ENCODE results near the gene ARHGAP6.
A peak's percentile ranks its signal among the peaks of the same experiment; 100 is the strongest.
"Not testable (repeated sequence)": the region's sequence is repeated elsewhere in the genome, so short reads cannot be mapped to it uniquely, and the experiment has no call there.

Gene ARHGAP6

GRCh38 chrX:11135564-11136185 is 530.0 kb downstream of the ARHGAP6 start:
- no peak for DNase-seq

- no peak for DNase-seq
Measured at GRCh38 chrX:11131146-11131545, 534.6 kb downstream of the ARHGAP6 start.

- no peak for DNase-seq
Measured at GRCh38 chrX:11130136-11130535, 535.6 kb downstream of the ARHGAP6 start.

GRCh38 chrX:11129534-11130105 is 536.1 kb downstream of the ARHGAP6 start:
- no peak for DNase-seq

- DNase-seq: no peak
Measured at GRCh38 chrX:11125060-11125459, 540.7 kb downstream of the ARHGAP6 start.

- DNase-seq: no peak
Measured at GRCh38 chrX:11124112-11124511, 541.6 kb downstream of the ARHGAP6 start.

GRCh38 chrX:11123087-11123486 is 542.6 kb downstream of the ARHGAP6 start:
- DNase-seq: not testable (repeated sequence)

GRCh38 chrX:11119313-11119943 is 546.3 kb downstream of the ARHGAP6 start:
- no peak for DNase-seq

GRCh38 chrX:11117745-11118144 is 548.0 kb downstream of the ARHGAP6 start:
- DNase-seq: no peak

- no peak for DNase-seq
Measured at GRCh38 chrX:11113731-11114130, 552.0 kb downstream of the ARHGAP6 start.

- DNase-seq: no peak
Measured at GRCh38 chrX:11111947-11112346, 553.8 kb downstream of the ARHGAP6 start.

- peak; percentile 84 for DNase-seq
Measured at GRCh38 chrX:11111037-11111851, 554.5 kb downstream of the ARHGAP6 start, which contains the start of gene HCCS. TSS of gene HCCS (plus strand) at chrX:11111332. CDS start at chrX:11112061, 729 bp downstream.

- no peak for DNase-seq
Measured at GRCh38 chrX:11109968-11110367, 555.8 kb downstream of the ARHGAP6 start.

- no peak for DNase-seq
Measured at GRCh38 chrX:11108253-11108941, 557.3 kb downstream of the ARHGAP6 start.

- DNase-seq: no peak
Measured at GRCh38 chrX:11105080-11105479, 560.6 kb downstream of the ARHGAP6 start.

GRCh38 chrX:11103751-11104150 is 562.0 kb downstream of the ARHGAP6 start:
- no peak for DNase-seq

GRCh38 chrX:11103006-11103405 is 562.7 kb downstream of the ARHGAP6 start:
- DNase-seq: no peak

GRCh38 chrX:11100281-11101035 is 565.3 kb downstream of the ARHGAP6 start:
- no peak for DNase-seq

GRCh38 chrX:11099465-11099864 is 566.3 kb downstream of the ARHGAP6 start:
- no peak for DNase-seq

- DNase-seq: no peak
Measured at GRCh38 chrX:11097933-11098332, 567.8 kb downstream of the ARHGAP6 start.

- DNase-seq: no peak
Measured at GRCh38 chrX:11089802-11090201, 575.9 kb downstream of the ARHGAP6 start.

Data from stimulated activated CD4-positive, alpha-beta T cell treated with anti-CD3 and anti-CD28 coated beads, Interleukin-4, amount 100 ng/mL, for 24 hours (primary cell).